Measurements from ENCODE around the gene SLC25A4. TPM values are rescaled to one million over a fixed set of nuclear protein-coding genes. Genes with fewer than 3 reads are reported as not detected.
A peak's percentile ranks its signal among the peaks of the same experiment; 100 is the strongest.

SLC25A4 gene
- total RNA-seq, 1 donor: 2.1 TPM

GRCh38 chr4:185137233-185137925 is 5.7 kb upstream of the SLC25A4 start:
- no peak overlapping the region for H3K4me3 ChIP-seq (ENCODE audit: low read length)
- H3K4me1 ChIP-seq (ENCODE audit: insufficient read depth, low read length): no peaks in the 10 kb centered on the region
- H3K27me3 ChIP-seq (ENCODE audit: insufficient read depth, low read length): peaks cover 28% of the 10 kb centered on the region
- no peaks in the 10 kb centered on the region for H3K9me3 ChIP-seq (ENCODE audit: low read depth, low read length)

DNA sequence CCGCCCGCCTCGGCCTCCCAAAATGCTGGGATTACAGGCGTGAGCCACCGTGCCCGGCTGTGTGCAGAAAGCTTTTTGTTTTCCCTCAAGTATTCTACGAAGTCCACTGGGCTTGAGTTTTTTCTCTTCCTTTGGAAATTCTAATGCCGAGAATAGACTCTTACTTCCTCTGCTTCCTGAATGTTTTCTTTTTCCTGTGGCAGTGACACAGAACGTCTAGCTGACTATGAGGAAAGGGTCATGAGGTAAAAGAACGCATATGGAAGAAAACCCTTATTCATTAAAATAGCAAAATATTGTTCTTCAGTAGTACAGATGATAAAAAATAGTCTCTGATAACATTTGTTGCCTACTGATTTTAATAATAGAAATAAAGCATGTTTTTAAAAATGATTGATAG is 4.9 kb upstream of the SLC25A4 start:
- Histone ChIP-seq H3K4me1 (ENCODE audit: insufficient read depth, low read length) (no peaks in the 10 kb centered on the region), H3K27me3 (ENCODE audit: insufficient read depth, low read length) (peaks cover 36% of the 10 kb centered on the region), H3K4me3 (ENCODE audit: low read length) (no peak overlapping the region), H3K9me3 (ENCODE audit: low read depth, low read length) (no peaks in the 10 kb centered on the region)

DNA sequence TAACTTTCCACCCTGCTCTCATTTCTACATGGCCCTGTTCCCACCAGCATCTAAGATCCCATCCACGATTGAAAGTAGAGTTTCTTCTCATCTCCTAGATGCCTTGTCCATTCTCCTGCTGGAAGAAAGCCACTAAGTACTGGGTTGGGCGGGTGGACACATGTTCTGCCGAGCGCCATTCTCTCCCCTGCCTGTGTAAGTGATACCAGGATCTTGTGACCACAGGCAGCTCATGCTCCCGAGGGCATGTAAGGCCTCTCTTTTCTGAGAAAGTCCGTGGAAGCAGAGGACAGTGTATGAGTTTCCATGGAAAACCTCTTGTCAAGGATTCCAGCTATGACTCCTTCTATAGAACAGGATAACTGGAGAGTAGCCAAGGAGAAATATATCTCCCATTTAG is 3.3 kb upstream of the SLC25A4 start:
- H3K4me3 ChIP-seq (ENCODE audit: low read length): no peak overlapping the region
- peaks cover 5% of the 10 kb centered on the region for H3K4me1 ChIP-seq (ENCODE audit: insufficient read depth, low read length)
- H3K9me3 ChIP-seq (ENCODE audit: low read depth, low read length): no peaks in the 10 kb centered on the region
- H3K27me3 ChIP-seq (ENCODE audit: insufficient read depth, low read length): peaks cover 45% of the 10 kb centered on the region

DNA sequence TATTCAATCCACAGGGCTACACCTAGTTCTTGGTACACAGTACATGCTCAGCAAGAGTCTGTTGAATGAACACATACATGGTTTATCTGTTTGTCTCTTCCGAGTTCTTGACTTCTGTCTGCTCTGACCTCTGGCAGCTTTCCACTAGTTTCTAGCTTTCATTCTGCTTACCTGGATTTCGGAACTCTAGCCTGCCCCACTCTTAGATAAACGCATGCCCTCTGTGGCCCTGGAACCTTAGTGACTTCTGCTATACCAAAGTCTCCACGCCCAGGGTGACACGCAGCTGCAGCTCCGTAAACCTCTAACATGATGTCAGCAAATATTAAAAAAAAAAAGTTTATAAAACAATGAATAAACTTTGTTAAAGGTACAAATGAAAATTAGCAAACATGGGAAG is 1.3 kb upstream of the SLC25A4 start:
- Histone ChIP-seq H3K27me3 (ENCODE audit: insufficient read depth, low read length) (peaks cover 47% of the 10 kb centered on the region), H3K4me1 (ENCODE audit: insufficient read depth, low read length) (peaks cover 5% of the 10 kb centered on the region), H3K4me3 (ENCODE audit: low read length) (no peak overlapping the region), H3K9me3 (ENCODE audit: low read depth, low read length) (no peaks in the 10 kb centered on the region)

GRCh38 chr4:185142564-185142911 is 528 bp upstream of the SLC25A4 start:
- H3K9me3 ChIP-seq (ENCODE audit: low read depth, low read length): no peaks in the 10 kb centered on the region
- peak overlapping the region; percentile 41 for H3K4me3 ChIP-seq (ENCODE audit: low read length)
- H3K27me3 ChIP-seq (ENCODE audit: insufficient read depth, low read length): peaks cover 47% of the 10 kb centered on the region
- peaks cover 5% of the 10 kb centered on the region for H3K4me1 ChIP-seq (ENCODE audit: insufficient read depth, low read length)

GRCh38 chr4:185143601-185143969 is 519 bp downstream of the SLC25A4 start:
- peaks cover 47% of the 10 kb centered on the region for H3K27me3 ChIP-seq (ENCODE audit: insufficient read depth, low read length)
- H3K4me3 ChIP-seq (ENCODE audit: low read length): peak overlapping the region; percentile 29
- H3K4me1 ChIP-seq (ENCODE audit: insufficient read depth, low read length): peaks cover 5% of the 10 kb centered on the region
- no peaks in the 10 kb centered on the region for H3K9me3 ChIP-seq (ENCODE audit: low read depth, low read length)

DNA sequence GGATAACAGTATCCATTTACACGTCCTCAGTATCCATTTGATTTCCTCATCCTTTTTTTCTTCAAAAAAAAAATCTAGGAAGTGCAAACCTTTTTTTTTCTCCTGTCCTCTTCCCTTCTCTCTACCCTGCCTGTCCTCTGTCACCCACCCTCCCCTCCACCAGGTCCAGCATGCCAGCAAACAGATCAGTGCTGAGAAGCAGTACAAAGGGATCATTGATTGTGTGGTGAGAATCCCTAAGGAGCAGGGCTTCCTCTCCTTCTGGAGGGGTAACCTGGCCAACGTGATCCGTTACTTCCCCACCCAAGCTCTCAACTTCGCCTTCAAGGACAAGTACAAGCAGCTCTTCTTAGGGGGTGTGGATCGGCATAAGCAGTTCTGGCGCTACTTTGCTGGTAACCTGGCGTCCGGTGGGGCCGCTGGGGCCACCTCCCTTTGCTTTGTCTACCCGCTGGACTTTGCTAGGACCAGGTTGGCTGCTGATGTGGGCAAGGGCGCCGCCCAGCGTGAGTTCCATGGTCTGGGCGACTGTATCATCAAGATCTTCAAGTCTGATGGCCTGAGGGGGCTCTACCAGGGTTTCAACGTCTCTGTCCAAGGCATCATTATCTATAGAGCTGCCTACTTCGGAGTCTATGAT is 1.7 kb downstream of the SLC25A4 start:
- peaks cover 40% of the 10 kb centered on the region for H3K27me3 ChIP-seq (ENCODE audit: insufficient read depth, low read length)
- H3K4me3 ChIP-seq (ENCODE audit: low read length): no peak overlapping the region
- no peaks in the 10 kb centered on the region for H3K9me3 ChIP-seq (ENCODE audit: low read depth, low read length)
- H3K4me1 ChIP-seq (ENCODE audit: insufficient read depth, low read length): peaks cover 5% of the 10 kb centered on the region

DNA sequence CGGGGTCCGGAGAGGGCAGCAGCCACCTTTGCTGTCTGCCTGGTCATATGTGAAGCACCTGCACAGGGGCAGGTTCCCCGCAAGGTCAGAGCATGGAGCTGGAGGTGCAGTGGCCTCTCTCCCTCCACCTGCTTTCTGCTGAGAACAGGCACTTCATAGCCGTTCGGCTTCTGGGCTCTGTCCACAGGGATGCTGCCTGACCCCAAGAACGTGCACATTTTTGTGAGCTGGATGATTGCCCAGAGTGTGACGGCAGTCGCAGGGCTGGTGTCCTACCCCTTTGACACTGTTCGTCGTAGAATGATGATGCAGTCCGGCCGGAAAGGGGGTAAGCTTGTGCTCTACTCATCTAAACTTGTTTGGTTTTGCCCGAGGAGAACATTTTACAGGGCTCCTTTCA is 2.5 kb downstream of the SLC25A4 start:
- H3K4me1 ChIP-seq (ENCODE audit: insufficient read depth, low read length): peaks cover 5% of the 10 kb centered on the region
- no peak overlapping the region for H3K4me3 ChIP-seq (ENCODE audit: low read length)
- no peaks in the 10 kb centered on the region for H3K9me3 ChIP-seq (ENCODE audit: low read depth, low read length)
- peaks cover 37% of the 10 kb centered on the region for H3K27me3 ChIP-seq (ENCODE audit: insufficient read depth, low read length)

- H3K4me3 ChIP-seq (ENCODE audit: low read length): no peak overlapping the region
- no peaks in the 10 kb centered on the region for H3K4me1 ChIP-seq (ENCODE audit: insufficient read depth, low read length)
- H3K27me3 ChIP-seq (ENCODE audit: insufficient read depth, low read length): peaks cover 7% of the 10 kb centered on the region
- no peaks in the 10 kb centered on the region for H3K9me3 ChIP-seq (ENCODE audit: low read depth, low read length)
These were observed 6.3 kb downstream of the SLC25A4 start for GRCh38 chr4:185149392-185149791.

- H3K4me1 ChIP-seq (ENCODE audit: insufficient read depth, low read length): no peaks in the 10 kb centered on the region
- H3K4me3 ChIP-seq (ENCODE audit: low read length): no peak overlapping the region
- H3K9me3 ChIP-seq (ENCODE audit: low read depth, low read length): no peaks in the 10 kb centered on the region
- H3K27me3 ChIP-seq (ENCODE audit: insufficient read depth, low read length): no peaks in the 10 kb centered on the region
These were observed 8.2 kb downstream of the SLC25A4 start for GRCh38 chr4:185151296-185151695.

DNA sequence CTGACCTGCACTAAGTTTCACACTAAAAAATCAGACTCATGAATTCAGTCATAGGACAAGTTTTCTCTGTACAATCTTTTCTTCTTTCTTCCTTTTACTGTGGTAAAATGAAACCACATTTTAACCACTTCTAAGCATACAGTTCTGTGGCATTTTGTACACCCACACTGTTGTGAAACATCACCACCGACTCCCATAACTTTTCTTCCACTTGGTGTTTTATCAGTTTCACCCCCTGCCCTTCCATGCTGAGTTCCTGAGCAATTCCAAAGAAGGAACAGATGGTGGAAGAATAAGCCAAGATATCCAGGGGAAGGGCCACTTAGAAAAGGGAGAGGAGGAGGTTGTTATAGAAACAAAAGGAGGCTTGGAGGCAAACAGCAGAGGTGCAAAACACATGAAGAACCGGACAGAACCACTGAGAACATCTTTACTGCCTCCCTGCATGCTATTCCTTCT is 22.6 kb downstream of the SLC25A4 start:
- H3K4me3 ChIP-seq (ENCODE audit: low read length): no peak overlapping the region
- peaks cover 10% of the 10 kb centered on the region for H3K4me1 ChIP-seq (ENCODE audit: insufficient read depth, low read length)
- no peaks in the 10 kb centered on the region for H3K9me3 ChIP-seq (ENCODE audit: low read depth, low read length)
- no peaks in the 10 kb centered on the region for H3K27me3 ChIP-seq (ENCODE audit: insufficient read depth, low read length)

DNA sequence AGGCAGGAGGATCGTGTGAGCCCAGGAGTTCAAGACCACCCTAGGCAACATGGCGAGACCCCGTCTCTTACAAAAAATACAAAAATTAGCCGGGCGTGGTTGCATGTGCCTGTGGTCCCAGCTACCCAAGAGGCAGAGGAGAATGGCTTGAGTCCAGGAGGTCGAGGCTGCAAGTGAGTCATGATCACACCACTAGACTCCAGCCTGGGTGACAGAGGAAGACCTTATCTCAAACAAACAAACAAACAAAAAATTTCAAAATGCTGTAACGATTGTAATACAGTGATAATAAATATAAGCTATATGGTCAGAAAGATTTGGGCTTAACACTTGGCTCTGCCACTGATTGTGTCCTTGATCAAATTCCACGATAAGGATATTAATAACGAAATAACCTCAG is 24.2 kb downstream of the SLC25A4 start:
- no peaks in the 10 kb centered on the region for H3K9me3 ChIP-seq (ENCODE audit: low read depth, low read length)
- H3K27me3 ChIP-seq (ENCODE audit: insufficient read depth, low read length): no peaks in the 10 kb centered on the region
- no peak overlapping the region for H3K4me3 ChIP-seq (ENCODE audit: low read length)
- peaks cover 10% of the 10 kb centered on the region for H3K4me1 ChIP-seq (ENCODE audit: insufficient read depth, low read length)

DNA sequence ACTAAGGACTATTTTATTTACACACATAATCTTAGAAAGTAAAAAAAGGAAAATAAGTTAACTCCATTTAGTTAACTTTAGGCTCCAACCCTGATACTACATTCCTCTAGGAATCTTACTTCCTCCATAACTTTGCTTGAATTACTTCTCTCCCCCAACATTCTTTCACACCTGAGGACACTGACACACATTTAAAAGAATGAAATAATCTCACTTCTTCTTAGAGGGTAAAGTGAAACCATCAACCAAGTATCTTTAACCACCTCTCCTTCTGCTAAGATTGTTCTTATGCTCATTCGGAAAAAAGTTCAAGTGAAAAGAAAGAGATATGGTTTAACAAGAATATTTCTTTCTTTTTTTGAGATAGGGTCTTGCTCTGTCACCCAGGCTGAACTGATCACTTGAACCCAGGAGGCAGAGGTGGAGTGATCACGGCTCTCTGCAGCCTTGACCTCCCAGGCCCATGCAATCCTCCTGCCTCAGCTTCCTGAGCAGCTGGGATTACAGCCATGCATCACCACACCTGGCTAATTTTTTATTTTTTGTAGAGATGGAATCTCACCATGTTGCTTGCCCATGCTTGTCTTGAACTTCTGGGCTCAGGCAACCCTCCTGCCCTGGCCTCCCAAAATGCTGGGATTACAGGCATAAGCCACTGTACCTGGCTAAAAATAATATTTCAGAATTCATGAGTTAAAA is 28.5 kb downstream of the SLC25A4 start:
- H3K4me3 ChIP-seq (ENCODE audit: low read length): no peak overlapping the region
- no peaks in the 10 kb centered on the region for H3K27me3 ChIP-seq (ENCODE audit: insufficient read depth, low read length)
- no peaks in the 10 kb centered on the region for H3K9me3 ChIP-seq (ENCODE audit: low read depth, low read length)
- no peaks in the 10 kb centered on the region for H3K4me1 ChIP-seq (ENCODE audit: insufficient read depth, low read length)

- Histone ChIP-seq H3K4me1 (ENCODE audit: insufficient read depth, low read length) (no peaks in the 10 kb centered on the region), H3K4me3 (ENCODE audit: low read length) (no peak overlapping the region), H3K9me3 (ENCODE audit: low read depth, low read length) (no peaks in the 10 kb centered on the region), H3K27me3 (ENCODE audit: insufficient read depth, low read length) (no peaks in the 10 kb centered on the region)
These were observed 36.4 kb downstream of the SLC25A4 start for GRCh38 chr4:185179488-185179887.

DNA sequence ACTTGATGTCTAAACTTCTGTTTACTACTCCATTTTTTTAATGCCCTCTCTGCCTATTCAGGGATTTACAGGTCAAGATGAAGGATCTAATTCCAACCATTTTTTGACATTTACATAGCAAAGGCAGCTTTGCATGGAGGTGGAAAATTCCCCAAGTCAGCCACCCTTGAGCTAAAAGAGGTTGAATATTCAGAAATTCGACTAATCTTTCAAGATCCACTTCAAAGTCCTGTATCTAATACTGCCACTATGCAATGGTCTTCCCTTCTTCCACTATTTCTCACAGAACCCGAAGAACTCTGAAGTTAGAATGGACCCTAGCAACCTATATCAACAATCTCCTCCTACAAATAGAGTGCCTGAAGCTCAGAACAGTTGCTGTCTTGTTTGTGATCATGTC is 39.2 kb downstream of the SLC25A4 start:
- Histone ChIP-seq H3K4me1 (ENCODE audit: insufficient read depth, low read length) (no peaks in the 10 kb centered on the region), H3K27me3 (ENCODE audit: insufficient read depth, low read length) (no peaks in the 10 kb centered on the region), H3K9me3 (ENCODE audit: low read depth, low read length) (no peaks in the 10 kb centered on the region), H3K4me3 (ENCODE audit: low read length) (no peak overlapping the region)
